SU-DHL-6 (cell line): ENCODE results near the gene PCDHGC5.

Source experiments
- H2AFZ ChIP-seq: fragments of 200-600 bp; sonication (generic); 2 replicates; pipeline ENCODE4 v1.6.1; 2014; ENCODE audit warnings: low read depth, mild to moderate bottlenecking, moderate library complexity, mixed read lengths, antibody characterized with exemption, low read length; ENCODE audit not compliant: severe bottlenecking
- H3F3A ChIP-seq: fragments of 200-600 bp; shearing (Covaris generic); 2 replicates; pipeline ENCODE4 v1.6.0; 2016; ENCODE audit warnings: antibody characterized with exemption, mild to moderate bottlenecking; ENCODE audit not compliant: insufficient read depth
- H3K27ac ChIP-seq: fragments of 200-600 bp; sonication (generic); 2 replicates; pipeline ENCODE4 v1.5.1; 2016; ENCODE audit warnings: low read depth, mild to moderate bottlenecking, low read length, moderate library complexity, mixed read lengths
- H3K27me3 ChIP-seq: fragments of 200-600 bp; sonication (generic), shearing (Covaris generic); 2 replicates; pipeline ENCODE4 v1.6.0; 2014; ENCODE audit warnings: mild to moderate bottlenecking, low read length
- H3K36me3 ChIP-seq: fragments of 200-600 bp; sonication (generic); 2 replicates; pipeline ENCODE4 v1.6.1; 2014; ENCODE audit warnings: mild to moderate bottlenecking, low read length, mixed read lengths
- H3K4me2 ChIP-seq: fragments of 300-600, 200-600 bp; shearing (Covaris generic), sonication (generic); 2 replicates; pipeline ENCODE4 v1.6.0; 2014; ENCODE audit warnings: low read length, low read depth, mild to moderate bottlenecking; ENCODE audit not compliant: poor library complexity, severe bottlenecking
- H3K4me3 ChIP-seq: fragments of 200-600 bp; sonication (generic); 2 replicates; pipeline ENCODE4 v1.5.1; 2014; ENCODE audit warnings: antibody characterized with exemption, low read length, mild to moderate bottlenecking, mixed read lengths; ENCODE audit not compliant: insufficient read depth, poor library complexity, severe bottlenecking
- H3K79me2 ChIP-seq: fragments of 200-600 bp; sonication (generic); 2 replicates; pipeline ENCODE4 v1.6.1; 2014; ENCODE audit warnings: mild to moderate bottlenecking, low read length, moderate library complexity; ENCODE audit not compliant: insufficient read depth
- H3K9ac ChIP-seq: fragments of 200-600 bp; sonication (generic); 2 replicates; pipeline ENCODE4 v1.7.0; 2014; ENCODE audit warnings: mild to moderate bottlenecking, low read length
- H3K9me2 ChIP-seq: fragments of 200-600 bp; sonication (generic); replicated peaks from 2 replicates; pipeline ENCODE4 v1.6.1; 2014; ENCODE audit warnings: low read length; ENCODE audit not compliant: insufficient read depth
- H3K9me3 ChIP-seq: fragments of 200-600 bp; sonication (generic); 2 replicates; pipeline ENCODE4 v1.6.1; 2014; ENCODE audit warnings: low read length, mixed read lengths; ENCODE audit not compliant: insufficient read depth
- H4K20me1 ChIP-seq: fragments of 200-600 bp; sonication (generic); 2 replicates; pipeline ENCODE4 v1.6.1; 2014; ENCODE audit warnings: low read depth, mild to moderate bottlenecking, antibody characterized with exemption, low read length, moderate library complexity, mixed read lengths
- CTCF ChIP-seq: fragments of 200-600 bp; sonication (generic); IDR thresholded peaks from one replicate; pipeline ENCODE4 v1.5.1; 2017; ENCODE audit warnings: antibody characterized with exemption, mild to moderate bottlenecking, low read length, moderate library complexity; ENCODE audit not compliant: insufficient read depth, poor library complexity, severe bottlenecking
- EZH2phosphoT487 ChIP-seq: fragments of 200-600 bp; sonication (generic), shearing (Covaris generic); conservative IDR thresholded peaks from 2 replicates; pipeline ENCODE4 v1.6.1; 2018; ENCODE audit warnings: mild to moderate bottlenecking, antibody characterized with exemption, low read length, moderate library complexity, mixed read lengths

Gene PCDHGC5

GRCh38 chr5:141512390-141512910, 23.6 kb downstream of the PCDHGC5 start:
- peak overlapping the region; percentile 44 for H3K4me3 ChIP-seq
- H3K36me3 ChIP-seq, result no peaks in the 10 kb centered on the region; the same call in 1 of the 2 replicates
- no peaks in the 10 kb centered on the region for H3K9me2 ChIP-seq
- H3K9ac ChIP-seq, result peak overlapping the region; percentile 84
- no peak for TF ChIP-seq EZH2phosphoT487
- TF ChIP-seq CTCF, result peak; percentile 89
- H3F3A ChIP-seq, result peaks cover 95% of the 10 kb centered on the region
- H3K27ac ChIP-seq, result peak overlapping the region; percentile 99
- no peaks in the 10 kb centered on the region; the same call in 1 of the 2 replicates for H3K79me2 ChIP-seq
- no peak overlapping the region for H2AFZ ChIP-seq
- H4K20me1 ChIP-seq, result no peaks in the 10 kb centered on the region
- no peaks in the 10 kb centered on the region for H3K27me3 ChIP-seq
- no peaks in the 10 kb centered on the region for H3K9me3 ChIP-seq
- H3K4me2 ChIP-seq, result peak overlapping the region; percentile 87

- peak overlapping the region; percentile 87 for H3K4me2 ChIP-seq
- H2AFZ ChIP-seq, result no peak overlapping the region
- peaks cover 95% of the 10 kb centered on the region for H3F3A ChIP-seq
- no peaks in the 10 kb centered on the region for H4K20me1 ChIP-seq
- H3K9me3 ChIP-seq, result no peaks in the 10 kb centered on the region
- no peaks in the 10 kb centered on the region for H3K27me3 ChIP-seq
- H3K27ac ChIP-seq, result peak overlapping the region; percentile 99
- no peaks in the 10 kb centered on the region; the same call in 1 of the 2 replicates for H3K36me3 ChIP-seq
- H3K9me2 ChIP-seq, result no peaks in the 10 kb centered on the region
- no peaks in the 10 kb centered on the region; the same call in 1 of the 2 replicates for H3K79me2 ChIP-seq
- TF ChIP-seq EZH2phosphoT487, result no peak
- no peak for TF ChIP-seq CTCF
- H3K9ac ChIP-seq, result peak overlapping the region; percentile 84
- H3K4me3 ChIP-seq, result peak overlapping the region; percentile 44
Observed at GRCh38 chr5:141512911-141513626, 24.2 kb downstream of the PCDHGC5 start.

- Histone ChIP-seq H3K9me2 (no peaks in the 10 kb centered on the region), H4K20me1 (no peaks in the 10 kb centered on the region), H3K27ac (peak overlapping the region; percentile 99), H3K9me3 (no peaks in the 10 kb centered on the region), H3F3A (peaks cover 89% of the 10 kb centered on the region), H3K9ac (peak overlapping the region; percentile 84), H3K79me2 (no peaks in the 10 kb centered on the region; the same call in 1 of the 2 replicates), H3K4me2 (peak overlapping the region; percentile 87), H3K27me3 (no peaks in the 10 kb centered on the region), H3K4me3 (peak overlapping the region; percentile 44), H3K36me3 (no peaks in the 10 kb centered on the region; the same call in 1 of the 2 replicates), H2AFZ (no peak overlapping the region)
- TF ChIP-seq EZH2phosphoT487 (no peak), CTCF (no peak)
Observed at GRCh38 chr5:141513627-141514329, 24.9 kb downstream of the PCDHGC5 start.
